OCI-LY1 (cell line): Measurements from ENCODE around the gene PRR16.

Source experiments
- H2AFZ ChIP-seq: fragments of 200-600 bp; sonication (generic), shearing (Covaris generic); 2 replicates; pipeline ENCODE4 v1.6.0; 2014; ENCODE audit warnings: antibody characterized with exemption, mild to moderate bottlenecking, low read length
- H3F3A ChIP-seq: fragments of 200-600 bp; sonication (generic), shearing (Covaris generic); 2 replicates; pipeline ENCODE4 v1.6.0; 2014; ENCODE audit warnings: mild to moderate bottlenecking, antibody characterized with exemption, low read length, moderate library complexity; ENCODE audit not compliant: insufficient read depth
- H3K27ac ChIP-seq: fragments of 200-600 bp; sonication (generic); 2 replicates; pipeline ENCODE4 v1.5.1; 2014; ENCODE audit warnings: low read length, mixed run types, mild to moderate bottlenecking, low read depth; ENCODE audit not compliant: poor library complexity, severe bottlenecking
- H3K27me3 ChIP-seq: fragments of 200-600 bp; sonication (generic); 2 replicates; pipeline ENCODE4 v1.6.0; 2014; ENCODE audit warnings: antibody characterized with exemption, mild to moderate bottlenecking, low read length, moderate library complexity; ENCODE audit not compliant: insufficient read depth
- H3K36me3 ChIP-seq: fragments of 200-600 bp; sonication (generic); 2 replicates; pipeline ENCODE4 v1.6.1; 2014; ENCODE audit warnings: mild to moderate bottlenecking, antibody characterized with exemption, low read length, moderate library complexity, mixed read lengths; ENCODE audit not compliant: insufficient read depth
- H3K4me1 ChIP-seq: fragments of 200-600 bp; sonication (generic); 2 replicates; pipeline ENCODE4 v1.5.1; 2014; ENCODE audit warnings: mild to moderate bottlenecking, low read length, moderate library complexity; ENCODE audit not compliant: insufficient read depth, severe bottlenecking
- H3K4me2 ChIP-seq: fragments of 200-600 bp; sonication (generic), shearing (Covaris generic); 2 replicates; pipeline ENCODE4 v1.6.1; 2014; ENCODE audit warnings: low read length
- H3K4me3 ChIP-seq: fragments of 200-600 bp; sonication (generic); 2 replicates; pipeline ENCODE4 v1.5.1; 2014; ENCODE audit warnings: low read length, low read depth, mild to moderate bottlenecking, mixed read lengths; ENCODE audit not compliant: poor library complexity, severe bottlenecking
- H3K79me2 ChIP-seq: fragments of 200-600 bp; shearing (Covaris generic); 2 replicates; pipeline ENCODE4 v1.6.1; 2016; ENCODE audit warnings: mixed run types, low read length, mixed read lengths; ENCODE audit not compliant: insufficient read depth
- H3K9ac ChIP-seq: fragments of 200-600 bp; sonication (generic), shearing (Covaris generic); 2 replicates; pipeline ENCODE4 v1.6.1; 2014; ENCODE audit warnings: mild to moderate bottlenecking, low read length, mixed read lengths
- H3K9me2 ChIP-seq: fragments of 200-600 bp; sonication (generic), shearing (Covaris generic); 2 replicates; pipeline ENCODE4 v1.6.1; 2014; ENCODE audit warnings: low read depth, mild to moderate bottlenecking, low read length, mixed read lengths
- H3K9me3 ChIP-seq: fragments of 200-600 bp; shearing (Covaris generic); 2 replicates; pipeline ENCODE4 v1.6.1; 2014; ENCODE audit warnings: low read length, mixed read lengths
- H4K20me1 ChIP-seq: fragments of 200-600 bp; sonication (generic), shearing (Covaris generic); 2 replicates; pipeline ENCODE4 v1.6.0; 2016; ENCODE audit warnings: mild to moderate bottlenecking, low read length; ENCODE audit not compliant: insufficient read depth
- EZH2 ChIP-seq: fragments of 200-600 bp; sonication (generic), shearing (Covaris generic); IDR thresholded peaks from 2 replicates; pipeline ENCODE4 v1.8.0; 2017; ENCODE audit warnings: borderline replicate concordance, mixed run types, mild to moderate bottlenecking, antibody characterized with exemption, low read length, moderate library complexity, mixed read lengths
- TF ChIP-seq, protein P1 (sequence below): fragments of 200-600 bp; sonication (generic), shearing (Covaris generic); IDR thresholded peaks from 2 replicates; pipeline ENCODE4 v1.5.1; 2017; ENCODE audit warnings: mild to moderate bottlenecking, antibody characterized with exemption, low read length, moderate library complexity, mixed read lengths

PRR16 gene

GRCh38 chr5:120532835-120533234, 68.7 kb downstream of the PRR16 start:
- Histone ChIP-seq H3K36me3 (no peaks in the 10 kb centered on the region), H3K27me3 (no peaks in the 10 kb centered on the region), H3K4me3 (no peak overlapping the region), H3K27ac (no peak overlapping the region), H3K9ac (no peak overlapping the region), H3F3A (no peaks in the 10 kb centered on the region), H4K20me1 (no peaks in the 10 kb centered on the region), H3K4me2 (no peak overlapping the region), H2AFZ (no peak overlapping the region), H3K79me2 (no peaks in the 10 kb centered on the region), H3K9me2 (no peaks in the 10 kb centered on the region), H3K9me3 (no peaks in the 10 kb centered on the region), H3K4me1 (no peaks in the 10 kb centered on the region)
- TF ChIP-seq, protein P1, sequence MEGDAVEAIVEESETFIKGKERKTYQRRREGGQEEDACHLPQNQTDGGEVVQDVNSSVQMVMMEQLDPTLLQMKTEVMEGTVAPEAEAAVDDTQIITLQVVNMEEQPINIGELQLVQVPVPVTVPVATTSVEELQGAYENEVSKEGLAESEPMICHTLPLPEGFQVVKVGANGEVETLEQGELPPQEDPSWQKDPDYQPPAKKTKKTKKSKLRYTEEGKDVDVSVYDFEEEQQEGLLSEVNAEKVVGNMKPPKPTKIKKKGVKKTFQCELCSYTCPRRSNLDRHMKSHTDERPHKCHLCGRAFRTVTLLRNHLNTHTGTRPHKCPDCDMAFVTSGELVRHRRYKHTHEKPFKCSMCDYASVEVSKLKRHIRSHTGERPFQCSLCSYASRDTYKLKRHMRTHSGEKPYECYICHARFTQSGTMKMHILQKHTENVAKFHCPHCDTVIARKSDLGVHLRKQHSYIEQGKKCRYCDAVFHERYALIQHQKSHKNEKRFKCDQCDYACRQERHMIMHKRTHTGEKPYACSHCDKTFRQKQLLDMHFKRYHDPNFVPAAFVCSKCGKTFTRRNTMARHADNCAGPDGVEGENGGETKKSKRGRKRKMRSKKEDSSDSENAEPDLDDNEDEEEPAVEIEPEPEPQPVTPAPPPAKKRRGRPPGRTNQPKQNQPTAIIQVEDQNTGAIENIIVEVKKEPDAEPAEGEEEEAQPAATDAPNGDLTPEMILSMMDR = peak; percentile 13; the same call in 1 of the 2 replicates
- TF ChIP-seq EZH2 = no peak

DNA sequence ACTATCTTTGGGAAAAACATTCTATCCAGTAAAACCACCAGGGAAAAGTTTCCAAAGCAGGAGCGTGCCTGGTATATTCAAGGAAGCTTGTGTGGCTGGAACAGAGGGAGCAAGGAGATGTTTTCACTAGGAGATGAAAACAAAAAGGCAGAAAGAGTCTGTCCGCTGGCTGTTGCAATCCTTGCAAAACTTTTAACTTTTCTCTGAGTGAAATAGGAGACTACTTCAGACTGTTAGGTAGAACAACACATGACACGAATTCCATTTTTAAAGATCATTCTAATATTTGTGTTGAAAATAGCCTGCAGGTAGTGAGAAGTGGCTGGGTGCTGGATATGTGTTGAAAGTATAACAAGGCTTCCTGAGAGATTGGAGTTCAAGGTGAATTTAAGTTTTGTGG, 69.5 kb downstream of the PRR16 start:
- H3F3A ChIP-seq = no peaks in the 10 kb centered on the region
- no peaks in the 10 kb centered on the region for H3K36me3 ChIP-seq
- H3K4me1 ChIP-seq = no peaks in the 10 kb centered on the region
- no peak overlapping the region for H3K9ac ChIP-seq
- H3K9me3 ChIP-seq = no peaks in the 10 kb centered on the region
- H3K4me2 ChIP-seq = no peak overlapping the region
- H3K79me2 ChIP-seq = no peaks in the 10 kb centered on the region
- H2AFZ ChIP-seq = no peak overlapping the region
- H4K20me1 ChIP-seq = no peaks in the 10 kb centered on the region
- no peaks in the 10 kb centered on the region for H3K9me2 ChIP-seq
- no peak overlapping the region for H3K4me3 ChIP-seq
- TF ChIP-seq, protein P1 = no peak
- no peak overlapping the region for H3K27ac ChIP-seq
- H3K27me3 ChIP-seq = no peaks in the 10 kb centered on the region

DNA sequence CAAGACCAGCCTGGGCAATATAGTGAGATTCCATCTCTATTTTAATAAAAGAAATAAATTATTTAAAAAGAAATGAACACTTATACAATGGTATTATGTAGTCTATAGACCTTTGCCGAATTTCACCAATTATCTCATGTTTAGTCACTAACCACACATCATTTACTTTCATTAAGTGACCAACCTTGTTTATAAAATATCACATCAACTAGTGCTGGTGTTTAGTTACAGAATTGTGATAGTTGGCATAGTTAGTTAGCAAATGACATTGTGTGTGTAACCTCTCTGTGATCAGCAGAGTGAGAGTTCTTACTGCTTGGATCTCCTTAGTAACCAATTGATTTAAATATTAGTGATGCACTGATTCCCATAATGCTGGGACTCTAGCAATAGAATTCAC, 71.8 kb downstream of the PRR16 start:
- TF ChIP-seq, protein P1 = no peak
- no peak for TF ChIP-seq EZH2
- no peaks in the 10 kb centered on the region for H4K20me1 ChIP-seq
- H3K9me2 ChIP-seq = no peaks in the 10 kb centered on the region
- H2AFZ ChIP-seq = no peak overlapping the region
- H3K9ac ChIP-seq = no peak overlapping the region
- H3F3A ChIP-seq = no peaks in the 10 kb centered on the region
- no peak overlapping the region for H3K4me3 ChIP-seq
- H3K27me3 ChIP-seq = no peaks in the 10 kb centered on the region
- H3K4me1 ChIP-seq = no peaks in the 10 kb centered on the region
- H3K9me3 ChIP-seq = no peaks in the 10 kb centered on the region
- H3K27ac ChIP-seq = no peak overlapping the region
- H3K4me2 ChIP-seq = no peak overlapping the region
- H3K79me2 ChIP-seq = no peaks in the 10 kb centered on the region
- no peaks in the 10 kb centered on the region for H3K36me3 ChIP-seq
